Lower lobe of right lung (tissue), 2 donors: ENCODE data around the gene GAS7. TPM values are rescaled to one million over a fixed set of nuclear protein-coding genes. Genes with fewer than 3 reads are reported as not detected.

Source experiments
- ATAC-seq, 2 donors: fragments of 200-7000 bp; cut with Tn5 transposase; one replicate each; pipeline ENCODE4 v1.9.1; 2020 to 2022; ENCODE audit warnings: mild to moderate bottlenecking in 2 of 2, moderate library complexity in 2 of 2
- DNase-seq: peaks from one replicate; pipeline ENCODE4 v3.0.0-alpha.2; 2020
- H3K27ac ChIP-seq: fragments of 200-600 bp; one replicate; pipeline ENCODE4 v1.8.0; 2022
- H3K27me3 ChIP-seq: fragments of 200-600 bp; one replicate; pipeline ENCODE4 v1.8.0; 2022; ENCODE audit warnings: low read depth
- H3K36me3 ChIP-seq: fragments of 200-600 bp; one replicate; pipeline ENCODE4 v1.8.0; 2022; ENCODE audit warnings: mild to moderate bottlenecking
- H3K4me1 ChIP-seq: fragments of 200-600 bp; one replicate; pipeline ENCODE4 v1.8.0; 2022
- H3K4me3 ChIP-seq: fragments of 200-600 bp; one replicate; pipeline ENCODE4 v1.8.0; 2022; ENCODE audit warnings: mild to moderate bottlenecking
- H3K9me3 ChIP-seq: fragments of 200-600 bp; one replicate; pipeline ENCODE4 v1.8.0; 2022
- intact Hi-C: fragments of 100-400 bp; cut with DNase I; formaldehyde crosslinking; loops from one replicate; pipeline ENCODE4 v1.11.0; 2022
- total RNA-seq: library from RNA; stranded (reverse); fragmentation: NEBNext Ultra II Directional; extraction: Animal tissue kit (Norgen Biotek cat#: 25700); gene quantifications from one replicate; pipeline ENCODE4 v1.2.1, GENCODE V29; 2021
- TF ChIP-seq, protein P1 (sequence below): fragments of 200-600 bp; IDR thresholded peaks from one replicate; pipeline ENCODE4 v1.8.0; 2022; ENCODE audit warnings: antibody characterized with exemption, mild to moderate bottlenecking
- donor health status: DM: no; HTN: yes; CAD: no; lungs with severe emphysema.

The GAS7 gene
- total RNA-seq, 1 donor from 2014 or later = 54.1 TPM

- no peaks in the 10 kb centered on the region for H3K9me3 ChIP-seq
- peaks cover 29% of the 10 kb centered on the region for H3K4me1 ChIP-seq
- intact Hi-C loops = no loop called here
- TF ChIP-seq, protein P1, sequence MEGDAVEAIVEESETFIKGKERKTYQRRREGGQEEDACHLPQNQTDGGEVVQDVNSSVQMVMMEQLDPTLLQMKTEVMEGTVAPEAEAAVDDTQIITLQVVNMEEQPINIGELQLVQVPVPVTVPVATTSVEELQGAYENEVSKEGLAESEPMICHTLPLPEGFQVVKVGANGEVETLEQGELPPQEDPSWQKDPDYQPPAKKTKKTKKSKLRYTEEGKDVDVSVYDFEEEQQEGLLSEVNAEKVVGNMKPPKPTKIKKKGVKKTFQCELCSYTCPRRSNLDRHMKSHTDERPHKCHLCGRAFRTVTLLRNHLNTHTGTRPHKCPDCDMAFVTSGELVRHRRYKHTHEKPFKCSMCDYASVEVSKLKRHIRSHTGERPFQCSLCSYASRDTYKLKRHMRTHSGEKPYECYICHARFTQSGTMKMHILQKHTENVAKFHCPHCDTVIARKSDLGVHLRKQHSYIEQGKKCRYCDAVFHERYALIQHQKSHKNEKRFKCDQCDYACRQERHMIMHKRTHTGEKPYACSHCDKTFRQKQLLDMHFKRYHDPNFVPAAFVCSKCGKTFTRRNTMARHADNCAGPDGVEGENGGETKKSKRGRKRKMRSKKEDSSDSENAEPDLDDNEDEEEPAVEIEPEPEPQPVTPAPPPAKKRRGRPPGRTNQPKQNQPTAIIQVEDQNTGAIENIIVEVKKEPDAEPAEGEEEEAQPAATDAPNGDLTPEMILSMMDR = no peak
- H3K36me3 ChIP-seq = no peaks in the 10 kb centered on the region
- H3K27me3 ChIP-seq = peaks cover 12% of the 10 kb centered on the region
- DNase-seq (no peak), ATAC-seq (no peak)
- no peak overlapping the region for H3K27ac ChIP-seq
- no peak overlapping the region for H3K4me3 ChIP-seq
These were observed 72.2 kb downstream of the GAS7 start for GRCh38 chr17:10126276-10126615.

DNA sequence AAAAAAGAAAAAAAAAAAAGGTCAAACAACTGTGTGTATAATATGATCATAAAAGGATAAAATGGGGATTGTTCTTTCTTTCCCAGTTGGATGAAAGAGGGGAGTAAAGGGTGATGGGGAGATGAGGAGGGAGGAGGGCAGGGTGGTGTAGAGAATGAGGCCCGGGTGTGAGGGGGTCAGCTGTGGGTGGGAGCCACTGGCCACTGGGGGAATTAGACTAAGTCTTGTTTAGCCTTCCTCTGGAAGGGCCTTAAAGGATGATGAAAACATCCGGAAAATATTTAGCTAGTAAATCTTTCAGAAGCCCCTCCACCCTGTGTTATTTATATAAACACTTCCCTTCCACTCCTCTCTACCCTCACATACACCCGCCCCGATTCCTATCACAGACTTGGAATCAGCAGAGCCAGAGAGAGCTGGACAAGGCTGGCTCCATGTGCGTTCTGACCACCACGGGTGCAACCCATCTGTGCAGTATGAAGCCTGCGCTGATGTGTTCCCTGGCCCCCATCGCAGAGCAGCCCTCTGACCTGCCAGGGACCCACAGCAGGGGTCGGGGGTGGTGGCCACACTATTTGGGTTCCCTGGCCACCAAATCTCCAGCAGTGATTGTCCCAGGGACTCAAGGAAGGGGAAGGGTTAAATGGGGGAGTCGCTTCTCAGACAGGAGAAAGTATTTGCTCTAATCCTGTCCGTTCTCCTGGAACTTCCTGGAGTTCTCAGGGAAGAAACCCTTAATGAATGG, 72.7 kb downstream of the GAS7 start:
- no peak for DNase-seq
- H3K27ac ChIP-seq = no peak overlapping the region
- H3K27me3 ChIP-seq = peaks cover 12% of the 10 kb centered on the region
- H3K4me3 ChIP-seq = no peak overlapping the region
- no peak for ATAC-seq
- peaks cover 33% of the 10 kb centered on the region for H3K4me1 ChIP-seq
- intact Hi-C loops = no loop called here
- no peaks in the 10 kb centered on the region for H3K36me3 ChIP-seq
- TF ChIP-seq, protein P1 = no peak
- no peaks in the 10 kb centered on the region for H3K9me3 ChIP-seq

GRCh38 chr17:10123093-10123492, 75.3 kb downstream of the GAS7 start:
- Histone ChIP-seq H3K27ac (no peak overlapping the region), H3K27me3 (peaks cover 12% of the 10 kb centered on the region), H3K36me3 (no peaks in the 10 kb centered on the region), H3K4me3 (no peak overlapping the region), H3K9me3 (no peaks in the 10 kb centered on the region), H3K4me1 (peaks cover 52% of the 10 kb centered on the region)
- DNase-seq (no peak), ATAC-seq (no peak)
- TF ChIP-seq, protein P1 = no peak
- intact Hi-C loops = no loop called here

DNA sequence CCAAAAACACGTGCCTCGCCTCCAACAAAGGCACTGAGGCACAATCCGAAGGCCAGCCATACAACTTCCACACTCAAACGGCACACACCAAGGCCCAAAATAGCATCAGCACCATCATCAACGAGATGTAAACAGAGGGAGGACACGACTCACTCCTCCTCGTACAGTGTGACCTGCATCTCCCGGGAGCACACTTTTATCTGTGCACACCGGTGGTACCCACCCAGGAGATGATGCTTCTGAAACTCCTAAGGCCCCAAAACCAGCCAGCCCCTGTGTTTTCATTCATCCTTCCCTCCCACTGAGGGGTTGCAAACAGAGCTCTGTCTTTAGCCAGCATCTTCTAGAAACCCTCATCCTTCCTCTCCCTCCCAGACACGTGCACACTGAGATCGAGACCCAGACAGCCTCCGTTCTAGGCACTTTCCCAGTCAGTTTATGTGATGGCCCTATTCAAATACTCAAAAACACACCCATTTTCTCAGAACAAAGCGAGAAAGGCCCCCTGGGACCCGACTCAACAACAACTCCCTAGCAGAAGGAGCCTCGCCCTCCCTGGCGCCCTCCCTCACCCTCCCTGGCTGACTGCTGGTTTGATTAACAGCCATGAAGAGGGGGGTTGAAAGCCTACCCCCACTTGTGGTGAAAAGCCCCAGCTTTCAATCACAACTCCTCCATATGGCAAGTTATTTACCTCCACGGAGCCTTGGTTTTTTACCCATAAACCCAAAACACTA, 76.3 kb downstream of the GAS7 start:
- ATAC-seq (no peak), DNase-seq (no peak)
- intact Hi-C loops = no loop called here
- H3K27ac ChIP-seq = no peak overlapping the region
- TF ChIP-seq, protein P1 = no peak
- H3K4me3 ChIP-seq = no peak overlapping the region
- peaks cover 51% of the 10 kb centered on the region for H3K4me1 ChIP-seq
- H3K27me3 ChIP-seq = peaks cover 12% of the 10 kb centered on the region
- H3K36me3 ChIP-seq = no peaks in the 10 kb centered on the region
- no peaks in the 10 kb centered on the region for H3K9me3 ChIP-seq

- no peaks in the 10 kb centered on the region for H3K36me3 ChIP-seq
- H3K4me3 ChIP-seq = no peak overlapping the region
- no peak overlapping the region for H3K27ac ChIP-seq
- intact Hi-C loops = no loop called here
- ATAC-seq (no peak), DNase-seq (no peak)
- H3K4me1 ChIP-seq = peaks cover 48% of the 10 kb centered on the region
- TF ChIP-seq, protein P1 = no peak
- H3K9me3 ChIP-seq = no peaks in the 10 kb centered on the region
- peaks cover 12% of the 10 kb centered on the region for H3K27me3 ChIP-seq
These were observed 77.7 kb downstream of the GAS7 start for GRCh38 chr17:10120749-10121148.
